NCI-H345 (cell line): ENCODE data around the gene PSMC4.
A peak's percentile ranks its signal among the peaks of the same experiment; 100 is the strongest.

Experiments
- DNase-seq: peaks from one replicate; lab custom pipeline; 2025; lab: John Stamatoyannopoulos, UW

The PSMC4 gene

GRCh38 chr19:39970675-39971379 is at the start of gene PSMC4:
TSS of gene PSMC4 (plus strand) at chr19:39971165. CDS start at chr19:39971203, 38 bp downstream.
- DNase-seq: peak; percentile 100

- DNase-seq: no peak
Observed at GRCh38 chr19:39923862-39924261, 47.1 kb upstream of the PSMC4 start.

- no peak for DNase-seq
Observed at GRCh38 chr19:39924389-39924788, 46.6 kb upstream of the PSMC4 start.

- no peak for DNase-seq
Observed at GRCh38 chr19:39924952-39925351, 46.0 kb upstream of the PSMC4 start.

DNA sequence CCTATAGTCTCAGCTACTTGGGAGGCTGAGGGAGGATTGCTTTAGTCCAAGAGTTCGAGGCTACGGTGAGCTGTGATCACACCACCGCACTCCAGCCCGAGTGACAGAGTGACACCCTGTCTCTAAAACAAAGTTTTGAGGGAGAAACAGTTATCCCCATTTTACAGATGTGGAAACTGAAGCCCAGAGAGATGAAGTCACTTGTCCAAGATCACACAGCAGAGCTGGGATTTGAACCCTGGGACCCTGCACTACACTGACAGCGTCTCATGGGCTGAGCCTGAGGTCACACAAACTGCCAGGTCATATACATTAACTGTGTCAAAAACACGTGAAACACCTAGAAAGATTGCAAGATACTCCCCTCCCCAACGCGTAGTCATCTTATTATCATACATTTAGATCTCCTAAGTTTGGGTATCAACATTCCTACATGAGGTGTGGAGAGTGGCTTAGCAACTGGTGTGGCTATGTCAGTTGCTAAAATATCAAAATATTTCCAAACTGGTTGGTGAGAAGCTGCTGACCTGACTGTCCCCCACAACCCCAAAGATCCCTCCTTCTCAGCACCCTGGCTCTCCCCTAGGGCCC is 44.7 kb upstream of the PSMC4 start:
- no peak for DNase-seq

GRCh38 chr19:39927076-39927475 is 43.9 kb upstream of the PSMC4 start:
- no peak for DNase-seq

DNA sequence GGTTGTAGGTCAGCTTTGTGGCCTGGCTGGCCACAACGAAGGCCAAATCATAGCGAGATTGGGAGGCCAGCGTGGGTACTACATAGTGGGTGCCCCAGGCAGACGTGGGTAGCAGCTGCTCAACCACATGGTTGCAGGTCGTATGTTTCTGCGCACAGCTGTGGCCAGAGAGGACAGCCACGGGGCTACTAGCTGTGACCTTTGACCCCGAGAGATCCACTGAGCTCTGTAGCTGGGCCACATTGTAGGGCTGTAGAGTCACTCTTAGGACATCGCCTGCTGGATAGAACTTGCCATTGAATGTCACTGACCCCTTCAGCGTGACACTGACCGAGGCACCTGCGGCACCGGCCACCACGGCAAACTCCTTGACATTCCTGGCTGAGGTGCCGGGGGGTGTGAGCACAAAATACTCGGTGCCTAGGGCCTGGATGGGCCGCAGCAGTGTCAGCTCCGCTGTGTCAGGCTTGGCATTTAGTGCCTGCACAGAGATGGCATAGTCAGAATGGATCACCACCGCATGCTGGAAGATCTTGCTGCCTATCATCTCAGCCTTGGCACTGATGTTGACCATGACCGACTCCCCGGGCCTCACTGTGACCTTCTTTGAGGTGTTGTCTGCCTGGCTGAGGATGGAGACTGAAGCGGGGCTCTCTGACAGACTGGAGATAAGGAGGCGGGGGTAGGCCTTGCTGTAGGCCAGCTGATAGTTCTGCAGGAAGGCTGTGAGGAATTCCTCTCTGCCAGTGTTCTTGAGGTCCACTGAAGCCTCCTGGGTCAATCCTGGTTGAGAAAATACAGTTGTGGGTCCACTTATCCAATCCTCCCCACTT is 43.2 kb upstream of the PSMC4 start:
- no peak for DNase-seq

DNA sequence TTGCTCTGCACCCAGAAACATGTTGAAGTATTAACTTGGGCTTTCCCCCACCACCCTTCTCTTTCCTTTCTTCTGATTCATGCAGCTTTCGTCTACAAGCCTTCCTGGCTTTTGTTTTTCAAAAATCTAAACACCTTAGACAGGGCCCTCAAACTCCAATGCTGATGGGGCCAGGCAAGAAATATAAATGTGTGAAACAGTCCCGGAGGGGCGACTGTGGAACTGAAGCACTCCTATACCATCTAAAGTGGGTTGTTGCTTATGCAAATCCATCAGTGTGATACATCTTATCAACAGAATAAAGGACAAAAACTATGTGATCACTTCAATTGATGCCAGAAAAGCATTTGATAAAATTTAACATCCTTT is 42.6 kb upstream of the PSMC4 start:
- DNase-seq: no peak

DNA sequence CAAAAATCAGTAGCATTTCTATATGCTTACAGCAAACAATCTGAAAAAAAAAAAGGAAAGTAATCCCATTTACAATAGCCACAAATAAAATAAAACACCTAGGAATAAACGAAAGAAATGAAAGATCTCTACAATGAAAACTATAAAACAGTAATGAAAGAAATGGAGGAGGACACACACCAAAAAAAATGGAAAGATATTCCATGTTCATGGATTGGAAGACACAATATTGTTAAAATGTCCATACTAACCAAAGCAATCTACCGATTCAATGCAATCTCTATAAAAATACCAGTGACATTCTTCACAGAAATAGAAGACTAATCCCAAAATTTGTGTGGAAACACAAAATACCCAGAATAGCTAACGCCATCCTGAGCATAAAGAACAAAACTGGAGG is 41.2 kb upstream of the PSMC4 start:
- no peak for DNase-seq

DNA sequence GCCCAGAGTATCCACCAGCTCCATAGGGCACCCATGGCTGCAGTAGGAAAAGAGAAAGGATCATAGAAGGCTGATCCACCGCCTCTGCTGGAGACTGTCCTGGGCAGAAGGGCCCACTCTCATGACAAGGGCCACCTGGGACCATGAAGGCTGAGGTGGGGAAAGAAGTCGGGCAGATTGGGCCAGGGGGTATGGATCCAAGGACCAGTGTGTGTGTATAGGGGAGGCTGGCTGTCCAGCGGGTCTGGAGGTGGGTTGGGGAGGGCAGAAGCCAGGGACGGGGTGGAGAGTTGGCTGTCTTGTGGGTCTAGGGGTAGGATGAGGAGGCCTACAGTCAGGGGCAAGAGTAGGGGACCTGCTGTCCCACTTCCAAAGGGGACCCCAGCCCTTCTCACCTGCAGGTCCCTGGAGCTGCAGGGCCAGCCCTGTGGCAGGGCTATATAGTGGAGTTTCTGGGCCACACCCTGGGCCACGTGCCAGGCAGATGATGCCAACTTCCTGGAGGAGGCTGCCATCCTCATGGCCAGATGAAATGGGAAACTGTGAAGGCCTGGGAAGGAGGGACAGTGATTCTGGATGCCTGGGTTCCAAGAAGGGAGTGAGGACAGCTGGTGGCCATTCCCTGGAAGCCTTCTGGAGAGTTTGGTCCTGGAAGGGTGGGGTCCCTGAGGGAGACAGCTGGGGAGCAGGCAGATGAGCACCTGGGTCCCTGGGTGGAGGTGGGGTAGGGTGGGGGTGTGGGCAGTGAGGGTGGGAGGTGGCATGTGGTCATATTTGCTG is 36.2 kb upstream of the PSMC4 start, which contains the start of gene FCGBP:
FCGBP (minus strand) TSS at position 51 of the 780 bp plus-strand sequence.
- no peak for DNase-seq

DNA sequence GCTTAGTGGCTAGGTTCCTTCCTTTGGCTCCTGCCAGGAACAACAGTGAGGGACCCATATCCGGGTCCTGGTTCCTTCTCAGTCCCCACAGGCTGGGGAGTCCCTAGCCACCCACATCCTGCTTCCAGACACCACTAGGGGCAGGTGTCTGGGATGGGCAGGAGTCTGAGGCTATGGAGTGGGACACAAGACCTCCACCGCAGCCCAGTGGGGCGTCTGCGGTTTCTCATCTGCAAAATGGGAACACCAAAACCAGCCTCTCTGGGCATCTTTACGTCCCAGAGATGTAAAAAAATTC is 35.7 kb upstream of the PSMC4 start:
- no peak for DNase-seq

DNA sequence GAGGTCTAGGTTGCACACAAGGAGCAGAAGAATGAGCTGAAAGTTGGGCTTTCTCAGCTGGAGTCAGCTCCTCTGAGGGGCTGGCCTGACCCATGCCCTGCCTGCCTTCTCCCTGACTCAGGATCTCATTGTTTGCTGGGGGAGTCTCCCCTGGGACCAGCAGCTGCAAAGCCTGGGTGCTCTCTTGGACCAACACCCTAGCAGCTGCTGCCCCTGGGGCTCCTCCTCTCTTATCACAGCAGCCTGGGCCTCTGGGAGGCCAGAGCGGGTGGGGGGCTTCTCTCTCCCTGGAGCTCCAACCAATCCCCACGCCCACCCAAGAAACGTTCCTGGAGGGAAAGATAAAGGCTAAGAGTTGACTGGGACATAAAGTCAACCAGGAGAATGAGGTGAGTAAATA is 34.9 kb upstream of the PSMC4 start:
- DNase-seq: peak; percentile 22

GRCh38 chr19:39936622-39937021 is 34.3 kb upstream of the PSMC4 start:
- DNase-seq: no peak

GRCh38 chr19:39937094-39937720 is 33.8 kb upstream of the PSMC4 start:
- no peak for DNase-seq

DNA sequence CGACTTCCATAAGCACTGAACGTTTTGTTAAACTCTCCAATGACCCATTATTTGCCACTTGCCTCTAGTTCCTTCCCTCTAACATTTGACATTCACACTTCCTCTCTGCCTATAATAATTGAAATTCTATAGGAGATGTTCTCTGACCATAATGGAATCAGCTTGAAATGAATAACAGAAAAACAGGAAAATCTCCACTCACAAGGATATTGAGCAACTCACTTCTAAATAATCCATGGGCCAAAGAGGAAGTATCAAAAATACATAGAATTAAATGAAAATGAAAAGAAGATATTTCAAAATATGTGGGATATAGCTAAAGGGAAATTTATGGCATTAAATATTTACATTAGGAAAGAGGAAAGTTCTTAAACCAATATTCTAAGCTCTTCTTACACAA is 33.2 kb upstream of the PSMC4 start:
- no peak for DNase-seq

DNA sequence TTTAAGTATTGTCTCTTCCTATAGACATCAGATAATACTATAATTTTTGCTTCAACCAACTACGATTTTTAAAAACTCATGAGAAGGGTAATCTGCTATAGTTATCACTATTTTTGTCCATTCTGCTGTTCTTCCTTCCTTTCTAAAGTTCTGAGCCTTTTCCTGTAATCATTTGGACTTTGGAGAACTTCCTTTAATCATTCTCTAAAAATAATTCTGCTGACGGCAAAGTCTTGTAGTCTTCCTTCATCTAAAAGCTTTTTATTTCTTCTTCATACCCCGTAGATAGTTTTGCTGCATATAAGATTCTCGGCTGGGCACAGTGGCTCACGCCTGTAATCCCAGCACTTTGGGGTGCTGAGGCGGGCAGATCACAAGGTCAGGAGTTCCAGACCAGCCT is 31.4 kb upstream of the PSMC4 start:
- DNase-seq: no peak

- DNase-seq: no peak
Observed at GRCh38 chr19:39940221-39940833, 30.6 kb upstream of the PSMC4 start.

- no peak for DNase-seq
Observed at GRCh38 chr19:39941151-39941550, 29.8 kb upstream of the PSMC4 start.

DNA sequence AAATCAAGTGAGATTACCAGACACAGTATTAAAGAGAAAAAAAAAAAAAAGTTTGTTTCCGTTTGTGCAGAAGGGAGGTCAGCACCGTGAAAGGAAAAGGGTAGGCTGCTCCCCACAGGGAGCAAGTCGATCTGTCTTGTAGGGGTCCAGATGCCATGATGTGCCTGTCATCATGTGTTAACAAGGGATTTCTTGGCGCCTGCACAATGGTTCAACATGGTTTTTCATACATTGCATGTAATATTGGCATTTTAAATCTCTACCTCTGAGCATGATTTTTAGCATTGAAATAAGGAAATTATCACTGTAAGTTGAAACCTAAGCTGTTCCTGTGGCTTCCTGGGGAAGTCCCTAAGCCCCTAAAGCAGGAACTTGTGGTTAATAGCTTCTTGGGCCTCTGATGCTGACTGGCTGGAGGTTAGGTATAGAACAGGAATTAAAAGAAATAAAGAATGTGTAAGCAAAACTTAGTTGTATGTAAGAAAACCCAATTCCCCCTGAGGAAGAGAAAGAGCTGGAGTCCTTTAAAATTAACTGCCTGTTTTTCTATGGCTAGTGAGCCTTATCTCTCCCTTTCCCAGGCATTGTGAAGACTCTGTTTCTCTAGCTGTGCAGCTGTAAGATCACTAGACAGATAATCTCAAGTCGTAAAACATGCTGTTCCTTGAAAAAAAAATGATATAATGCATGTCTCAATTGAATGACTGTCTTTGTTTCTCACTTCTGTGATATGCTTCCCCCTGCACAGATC is 29.2 kb upstream of the PSMC4 start:
- no peak for DNase-seq

DNA sequence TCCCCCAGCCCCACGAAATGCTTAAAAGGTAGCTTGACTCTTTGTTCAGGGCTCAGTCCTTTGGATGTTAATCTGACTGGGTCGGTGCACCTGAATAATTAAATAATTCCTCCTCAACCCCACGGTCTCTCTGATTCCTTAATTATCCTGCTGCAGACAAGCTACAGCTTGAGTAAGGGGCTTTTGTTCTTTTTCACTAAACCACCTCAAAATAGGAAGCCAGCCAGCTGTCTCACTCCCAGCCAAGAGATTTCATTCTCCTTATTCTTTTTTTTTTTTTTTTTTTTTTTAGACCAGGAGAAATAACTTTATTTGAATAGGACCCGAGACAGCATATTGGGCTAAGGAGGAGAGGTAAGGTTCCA is 28.6 kb upstream of the PSMC4 start:
- no peak for DNase-seq

- no peak for DNase-seq
Observed at GRCh38 chr19:39943586-39943985, 27.4 kb upstream of the PSMC4 start.
